Skeletal muscle tissue (tissue), 4 donors: ENCODE data around the gene ARHGAP36. TPM values are rescaled to one million over a fixed set of nuclear protein-coding genes. Genes with fewer than 3 reads are reported as not detected.

ENCODE experiments used
- H3K27ac ChIP-seq: one replicate; pipeline ENCODE4 v1.7.0; 2013; ENCODE audit warnings: mild to moderate bottlenecking, low read depth, low read length, inconsistent platforms
- H3K27me3 ChIP-seq, 3 donors: one replicate each; pipeline ENCODE4 v1.7.0; 2013; ENCODE audit warnings: low read length in 3 of 3; ENCODE audit not compliant: control insufficient read depth in 3 of 3, insufficient read depth in 3 of 3
- H3K36me3 ChIP-seq, 3 donors: one replicate each; pipeline ENCODE4 v1.7.0; 2013; ENCODE audit warnings: low read length in 3 of 3; ENCODE audit not compliant: control insufficient read depth in 3 of 3, insufficient read depth in 3 of 3
- H3K4me1 ChIP-seq, 3 donors: one replicate each; pipeline ENCODE4 v1.7.0; 2013; ENCODE audit warnings: low read length in 3 of 3, mild to moderate bottlenecking in 3 of 3; ENCODE audit not compliant: control insufficient read depth in 3 of 3, insufficient read depth in 3 of 3
- H3K4me3 ChIP-seq, 3 donors: one replicate each; pipeline ENCODE4 v1.7.0; 2013; ENCODE audit warnings: low read length in 3 of 3
- H3K9ac ChIP-seq, 3 donors: one replicate each; pipeline ENCODE4 v1.7.0; 2013; ENCODE audit warnings: low read length in 3 of 3, mild to moderate bottlenecking in 3 of 3, moderate library complexity in 2 of 3, low read depth in 1 of 3
- H3K9me3 ChIP-seq, 3 donors: one replicate each; pipeline ENCODE4 v1.7.0; 2013; ENCODE audit warnings: low read length in 3 of 3; ENCODE audit not compliant: control insufficient read depth in 3 of 3
- total RNA-seq: library from RNA; depleted of rRNA; stranded (reverse); fragments of >200 nt; gene quantifications from one replicate; pipeline ENCODE4 v1.2.3, GENCODE V29; 2014
- donor health status: Osteomylitis.

Gene ARHGAP36, protein sequence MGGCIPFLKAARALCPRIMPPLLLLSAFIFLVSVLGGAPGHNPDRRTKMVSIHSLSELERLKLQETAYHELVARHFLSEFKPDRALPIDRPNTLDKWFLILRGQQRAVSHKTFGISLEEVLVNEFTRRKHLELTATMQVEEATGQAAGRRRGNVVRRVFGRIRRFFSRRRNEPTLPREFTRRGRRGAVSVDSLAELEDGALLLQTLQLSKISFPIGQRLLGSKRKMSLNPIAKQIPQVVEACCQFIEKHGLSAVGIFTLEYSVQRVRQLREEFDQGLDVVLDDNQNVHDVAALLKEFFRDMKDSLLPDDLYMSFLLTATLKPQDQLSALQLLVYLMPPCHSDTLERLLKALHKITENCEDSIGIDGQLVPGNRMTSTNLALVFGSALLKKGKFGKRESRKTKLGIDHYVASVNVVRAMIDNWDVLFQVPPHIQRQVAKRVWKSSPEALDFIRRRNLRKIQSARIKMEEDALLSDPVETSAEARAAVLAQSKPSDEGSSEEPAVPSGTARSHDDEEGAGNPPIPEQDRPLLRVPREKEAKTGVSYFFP
- total RNA-seq: 292 TPM

DNA sequence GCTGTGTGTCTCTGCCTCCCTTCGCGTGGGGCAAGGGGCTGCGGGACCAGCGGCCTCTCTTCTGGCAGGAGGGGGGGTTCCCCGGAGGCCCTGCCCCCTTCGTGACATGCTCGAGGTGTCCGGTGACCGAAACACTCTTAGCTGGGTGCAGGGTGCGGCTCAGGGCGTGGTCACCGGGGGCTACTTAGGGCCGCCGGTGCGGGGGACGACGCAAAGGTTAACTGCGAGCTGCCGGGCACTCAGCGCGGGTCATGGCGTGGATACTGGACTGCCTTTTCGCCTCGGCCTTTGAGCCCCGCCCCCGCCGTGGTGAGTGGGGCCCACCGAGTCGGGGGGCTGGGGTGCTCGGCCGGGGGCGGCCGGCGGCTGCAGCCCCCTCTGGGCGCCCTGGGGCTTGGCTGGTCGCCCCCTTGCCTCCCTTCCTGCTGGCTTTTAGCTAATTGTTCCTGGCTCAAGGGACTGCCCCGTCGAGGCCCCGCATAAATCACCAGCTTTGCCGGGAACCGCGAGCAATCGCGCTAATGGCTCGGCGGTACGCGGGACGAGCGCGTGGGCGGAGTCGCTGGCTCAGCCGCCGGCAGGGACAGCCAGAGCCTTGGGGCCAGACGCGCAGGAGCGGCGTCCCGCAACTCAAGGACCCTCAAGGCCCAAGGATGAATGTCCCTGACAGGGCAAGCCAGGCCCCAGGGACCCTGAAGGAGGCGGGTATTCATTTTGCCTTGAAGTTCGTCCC lies at the start of gene ARHGAP36:
Gene ARHGAP36, plus strand, starts transcription at position 211 of the 733 bp plus-strand sequence. CDS start 23,320 bp downstream, outside the sequence.
- Histone ChIP-seq H3K4me3 (peak within 1 kb of the TSS in 1 of 3 donors; percentile 13), H3K27ac (no peak within 1 kb of the TSS), H3K27me3 (peaks cover 0 to 21% (median 4%) of the 10 kb centered on the region in 3 donors)

DNA sequence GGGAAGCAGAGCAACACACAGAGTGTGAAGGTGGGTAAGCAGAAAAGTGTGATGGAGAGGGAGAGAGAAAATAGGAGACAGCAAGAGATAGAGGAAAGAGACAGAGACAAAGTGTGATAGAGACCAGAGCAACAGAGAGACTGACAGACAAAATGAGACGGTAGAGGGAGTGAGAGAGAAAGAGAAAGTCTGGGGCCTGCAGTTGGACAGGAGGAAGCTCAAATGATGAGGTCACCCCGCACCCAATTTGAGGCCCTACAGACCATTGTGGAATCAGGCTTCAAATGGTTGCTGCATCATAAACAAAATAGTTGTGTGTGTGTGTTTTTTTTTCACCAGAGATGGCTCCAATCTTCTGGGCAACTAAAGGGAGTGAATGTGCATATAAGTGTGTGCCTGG lies 48.0 kb upstream of the ARHGAP36 start:
- no peaks in the 10 kb centered on the region for H3K9me3 ChIP-seq
- H3K9ac ChIP-seq: no peak overlapping the region
- no peaks in the 10 kb centered on the region for H3K4me1 ChIP-seq
- no peak overlapping the region for H3K4me3 ChIP-seq
- H3K36me3 ChIP-seq: no peaks in the 10 kb centered on the region
- H3K27me3 ChIP-seq: peaks cover 0 to 8% (median 0%) of the 10 kb centered on the region in 3 donors
- H3K27ac ChIP-seq: no peak overlapping the region

More for the DNA sequence above, at the start of gene ARHGAP36:
- no peaks in the 10 kb centered on the region for H3K4me1 ChIP-seq
- H3K9me3 ChIP-seq: no peaks in the 10 kb centered on the region
- no peaks in the 10 kb centered on the region for H3K36me3 ChIP-seq
- H3K9ac ChIP-seq: peak within 1 kb of the TSS in 1 of 3 donors; percentile 6

DNA sequence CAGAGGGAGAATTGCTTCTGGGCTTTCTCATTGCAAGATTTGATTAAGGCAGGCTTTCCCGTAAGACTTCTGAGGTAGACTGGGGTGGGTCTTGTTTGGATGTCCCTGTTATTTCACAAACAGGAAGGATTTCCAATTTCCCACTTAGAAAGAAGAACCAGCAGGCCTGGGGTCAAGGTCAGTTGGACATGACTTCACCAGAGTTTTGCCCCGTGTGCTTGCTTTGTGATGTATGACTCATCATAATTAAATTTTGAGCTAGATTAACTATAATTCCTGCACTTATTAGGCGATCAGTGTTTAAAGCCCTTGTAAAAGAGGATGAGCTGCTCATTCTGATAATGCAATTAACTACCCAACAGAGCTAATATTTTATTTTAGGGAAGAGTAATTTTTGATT lies 32.8 kb upstream of the ARHGAP36 start:
- Histone ChIP-seq H3K4me3 (no peak overlapping the region), H3K9me3 (no peaks in the 10 kb centered on the region), H3K27ac (no peak overlapping the region), H3K9ac (no peak overlapping the region), H3K36me3 (no peaks in the 10 kb centered on the region), H3K4me1 (no peaks in the 10 kb centered on the region), H3K27me3 (peaks cover 0 to 8% (median 0%) of the 10 kb centered on the region in 3 donors)

DNA sequence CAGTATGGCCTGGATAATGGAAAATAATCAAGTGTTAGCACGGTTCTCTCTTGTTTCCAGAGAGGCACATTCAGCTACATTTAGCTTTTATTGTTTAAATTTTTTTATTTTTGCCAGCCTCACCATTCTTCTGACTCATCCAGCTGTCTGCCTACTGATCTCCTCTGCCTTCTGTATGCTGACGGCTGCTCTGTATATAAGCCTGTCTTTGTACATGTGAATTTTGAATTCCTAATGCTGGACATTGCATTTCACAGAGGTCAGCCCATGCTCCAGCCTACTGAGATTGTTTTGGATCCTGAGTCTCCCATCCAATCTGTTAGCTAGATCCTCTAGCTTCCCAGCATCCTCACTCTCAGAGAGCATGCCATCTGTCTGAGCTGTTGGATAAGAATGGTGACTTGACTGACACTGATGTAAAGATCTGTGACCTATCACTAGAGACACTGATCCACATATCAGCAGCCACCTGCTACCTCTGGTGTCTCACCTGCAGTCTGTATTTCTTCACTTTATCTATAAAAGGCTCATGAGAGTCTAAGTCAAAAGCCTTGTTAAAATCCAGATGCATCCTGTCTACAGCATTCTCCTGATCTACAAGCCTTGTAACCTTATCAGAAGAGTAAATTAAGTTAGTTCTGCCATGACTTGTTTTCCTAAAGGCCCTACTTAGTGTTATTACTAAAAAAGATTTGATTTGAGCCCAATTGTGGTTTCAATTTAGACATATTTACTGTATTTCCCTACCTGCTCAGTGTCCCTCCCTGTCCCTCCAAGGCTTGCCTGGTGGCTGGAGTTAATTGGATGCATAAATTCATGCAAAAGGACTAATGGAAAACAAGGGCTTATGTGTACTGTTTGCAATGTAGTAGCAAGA lies 25.6 kb upstream of the ARHGAP36 start:
- Histone ChIP-seq H3K36me3 (no peaks in the 10 kb centered on the region), H3K4me1 (no peaks in the 10 kb centered on the region), H3K27ac (no peak overlapping the region), H3K27me3 (peaks cover 0 to 16% (median 0%) of the 10 kb centered on the region in 3 donors), H3K4me3 (no peak overlapping the region), H3K9ac (no peak overlapping the region), H3K9me3 (no peaks in the 10 kb centered on the region)

DNA sequence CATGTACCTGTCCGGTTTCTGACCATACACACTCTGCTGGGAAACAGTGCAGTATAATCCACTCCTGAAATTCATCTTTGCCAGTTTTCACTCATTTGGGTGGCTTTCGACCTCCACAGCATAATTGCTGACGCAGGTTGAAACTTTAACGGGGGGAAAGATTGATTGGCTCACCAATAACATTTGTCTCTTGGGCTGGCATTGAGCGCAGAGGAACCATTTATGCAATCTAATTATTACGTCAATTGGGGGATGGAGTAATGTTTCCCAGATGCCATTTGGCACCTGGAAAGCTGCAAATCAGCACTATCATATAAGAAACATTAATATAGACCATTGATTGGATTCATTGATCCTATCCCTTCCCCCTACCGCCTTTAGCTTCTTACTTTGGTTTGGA lies 24.1 kb upstream of the ARHGAP36 start:
- peaks cover 0 to 10% (median 0%) of the 10 kb centered on the region in 3 donors for H3K27me3 ChIP-seq
- H3K27ac ChIP-seq: no peak overlapping the region
- no peaks in the 10 kb centered on the region for H3K9me3 ChIP-seq
- H3K4me3 ChIP-seq: no peak overlapping the region
- no peak overlapping the region for H3K9ac ChIP-seq
- no peaks in the 10 kb centered on the region for H3K36me3 ChIP-seq
- no peaks in the 10 kb centered on the region for H3K4me1 ChIP-seq

DNA sequence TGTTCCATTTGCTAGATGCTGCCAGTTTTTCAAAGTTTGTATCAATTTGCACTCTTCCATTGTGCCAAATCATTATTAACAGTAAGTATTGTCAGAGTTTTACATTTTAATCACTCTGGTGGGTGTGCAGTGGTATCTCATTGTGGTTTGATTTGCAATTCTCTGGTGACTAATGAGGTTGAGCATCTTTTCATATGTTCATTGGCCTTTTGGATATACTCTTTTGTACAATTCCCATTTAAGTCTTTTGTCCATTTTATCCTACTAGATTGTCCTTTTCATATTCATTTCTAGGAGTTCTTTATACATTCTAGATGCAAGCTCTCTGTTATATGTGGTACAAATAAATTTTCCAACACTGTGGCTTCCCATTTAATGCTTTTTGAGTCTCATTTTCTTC lies 17.4 kb upstream of the ARHGAP36 start:
- Histone ChIP-seq H3K9me3 (peaks cover 0 to 1% (median 0%) of the 10 kb centered on the region in 3 donors), H3K36me3 (no peaks in the 10 kb centered on the region), H3K4me3 (no peak overlapping the region), H3K27ac (no peak overlapping the region), H3K27me3 (peaks cover 0 to 15% (median 0%) of the 10 kb centered on the region in 3 donors), H3K4me1 (no peaks in the 10 kb centered on the region), H3K9ac (no peak overlapping the region)

DNA sequence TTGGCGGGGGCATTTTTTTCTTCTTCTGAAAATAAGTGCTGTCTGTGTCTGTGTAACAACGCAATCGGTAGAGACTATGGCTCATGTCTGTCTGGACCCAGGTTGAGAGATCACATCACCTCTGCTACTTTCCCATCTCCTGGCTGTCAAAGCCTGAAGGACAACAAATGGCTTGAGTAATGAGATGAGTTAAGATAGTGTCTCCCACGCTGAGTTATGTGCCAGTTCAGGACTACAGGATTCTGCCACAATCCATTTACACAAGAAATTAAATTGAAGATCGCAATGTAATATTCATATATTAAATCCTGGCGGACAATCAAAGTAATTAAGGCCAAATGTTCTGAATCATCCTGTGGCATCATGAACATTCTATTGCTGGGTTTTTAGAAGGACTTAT lies 16.5 kb upstream of the ARHGAP36 start:
- Histone ChIP-seq H3K4me3 (no peak overlapping the region), H3K9ac (no peak overlapping the region), H3K27ac (no peak overlapping the region), H3K4me1 (no peaks in the 10 kb centered on the region), H3K9me3 (peaks cover 0 to 1% (median 0%) of the 10 kb centered on the region in 3 donors), H3K27me3 (peaks cover 0 to 9% (median 0%) of the 10 kb centered on the region in 3 donors), H3K36me3 (no peaks in the 10 kb centered on the region)

DNA sequence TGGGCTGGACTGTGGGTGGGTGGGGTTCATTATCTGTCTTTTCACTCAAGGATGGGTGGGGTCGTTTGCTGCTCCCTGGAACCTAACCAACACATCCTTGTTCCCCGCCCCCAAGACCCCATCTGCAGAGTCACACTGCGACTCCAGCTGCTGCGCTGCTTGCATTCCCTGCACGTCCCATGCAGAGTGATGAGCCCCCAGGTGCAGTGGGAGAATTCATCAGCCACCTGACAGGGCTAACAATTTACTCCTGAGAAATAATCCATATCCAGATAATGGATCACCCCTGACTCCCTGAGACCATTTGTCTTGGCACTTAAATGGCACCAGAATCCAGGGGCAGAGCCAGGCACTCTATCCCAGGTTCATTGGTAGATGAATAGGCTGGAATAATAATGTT lies 12.4 kb upstream of the ARHGAP36 start:
- H3K4me1 ChIP-seq: no peaks in the 10 kb centered on the region
- no peaks in the 10 kb centered on the region for H3K36me3 ChIP-seq
- no peak overlapping the region for H3K4me3 ChIP-seq
- H3K9me3 ChIP-seq: peaks cover 0 to 1% (median 0%) of the 10 kb centered on the region in 3 donors
- H3K27ac ChIP-seq: no peak overlapping the region
- H3K27me3 ChIP-seq: peaks cover 0 to 21% (median 0%) of the 10 kb centered on the region in 3 donors
- no peak overlapping the region for H3K9ac ChIP-seq

DNA sequence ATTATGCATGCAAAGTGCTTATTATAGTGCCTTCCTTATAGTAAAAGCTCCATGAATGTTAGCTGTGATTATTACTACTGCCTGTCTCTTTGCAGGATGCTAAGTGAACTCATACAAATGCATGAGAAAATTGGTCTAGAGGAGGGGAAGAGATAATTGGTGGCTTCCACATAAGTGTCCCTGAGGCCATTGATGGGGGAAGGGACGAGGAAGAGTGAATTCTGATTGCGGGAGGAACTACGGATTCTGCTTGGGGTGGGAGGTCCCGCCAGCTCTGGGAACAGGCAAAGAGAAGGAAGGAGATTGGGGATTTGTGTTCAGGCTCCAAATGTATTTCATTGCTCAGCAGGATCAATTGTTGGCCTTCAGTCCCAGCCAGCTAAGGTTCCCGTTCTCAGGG lies 11.6 kb upstream of the ARHGAP36 start:
- Histone ChIP-seq H3K9ac (no peak overlapping the region), H3K4me3 (no peak overlapping the region), H3K27ac (no peak overlapping the region), H3K36me3 (no peaks in the 10 kb centered on the region), H3K27me3 (peaks cover 0 to 17% (median 0%) of the 10 kb centered on the region in 3 donors), H3K9me3 (no peaks in the 10 kb centered on the region), H3K4me1 (no peaks in the 10 kb centered on the region)
